Muscle of back (tissue), 11 donors: Measurements from ENCODE around the gene ZFYVE28. TPM values are rescaled to one million over a fixed set of nuclear protein-coding genes. Genes with fewer than 3 reads are reported as not detected.
A peak's percentile ranks its signal among the peaks of the same experiment; 100 is the strongest.

Experiments
- DNase-seq, 3 donors: peaks; one replicate each; pipeline versions ENCODE4 v3.0.0 to v3.0.0-alpha.2; 2013
- polyA plus RNA-seq, 10 donors: library from polyadenylated mRNA; unstranded; fragments of 120-200 nt; gene quantifications; one replicate each; pipeline ENCODE4 v1.2.1, GENCODE V29; 2013; ENCODE audit not compliant: insufficient read length in 10 of 10

The ZFYVE28 gene
- polyA plus RNA-seq, 10 donors = 0.67 to 3.4 (median 1.7) TPM

- no peak for DNase-seq
These were observed 85.0 kb downstream of the ZFYVE28 start for GRCh38 chr4:2333356-2333841.

DNA sequence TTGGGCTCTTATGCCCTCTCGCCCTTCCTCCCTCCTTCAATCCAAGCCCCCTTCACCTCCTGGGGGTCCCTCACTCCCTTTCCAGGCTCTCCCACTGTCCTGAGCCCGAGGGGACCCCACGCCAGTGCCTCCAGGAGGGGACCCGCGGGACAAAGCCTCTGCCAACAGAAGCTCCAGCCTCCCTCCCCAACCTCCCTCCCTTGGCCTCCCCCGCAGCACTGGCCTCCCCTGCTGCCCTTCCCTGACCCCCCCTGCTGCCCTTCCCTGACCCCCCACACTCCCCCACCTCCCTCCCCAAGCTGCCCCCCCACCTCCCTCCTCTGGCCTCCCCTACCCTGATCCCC lies 85.5 kb downstream of the ZFYVE28 start:
- DNase-seq = no peak

DNA sequence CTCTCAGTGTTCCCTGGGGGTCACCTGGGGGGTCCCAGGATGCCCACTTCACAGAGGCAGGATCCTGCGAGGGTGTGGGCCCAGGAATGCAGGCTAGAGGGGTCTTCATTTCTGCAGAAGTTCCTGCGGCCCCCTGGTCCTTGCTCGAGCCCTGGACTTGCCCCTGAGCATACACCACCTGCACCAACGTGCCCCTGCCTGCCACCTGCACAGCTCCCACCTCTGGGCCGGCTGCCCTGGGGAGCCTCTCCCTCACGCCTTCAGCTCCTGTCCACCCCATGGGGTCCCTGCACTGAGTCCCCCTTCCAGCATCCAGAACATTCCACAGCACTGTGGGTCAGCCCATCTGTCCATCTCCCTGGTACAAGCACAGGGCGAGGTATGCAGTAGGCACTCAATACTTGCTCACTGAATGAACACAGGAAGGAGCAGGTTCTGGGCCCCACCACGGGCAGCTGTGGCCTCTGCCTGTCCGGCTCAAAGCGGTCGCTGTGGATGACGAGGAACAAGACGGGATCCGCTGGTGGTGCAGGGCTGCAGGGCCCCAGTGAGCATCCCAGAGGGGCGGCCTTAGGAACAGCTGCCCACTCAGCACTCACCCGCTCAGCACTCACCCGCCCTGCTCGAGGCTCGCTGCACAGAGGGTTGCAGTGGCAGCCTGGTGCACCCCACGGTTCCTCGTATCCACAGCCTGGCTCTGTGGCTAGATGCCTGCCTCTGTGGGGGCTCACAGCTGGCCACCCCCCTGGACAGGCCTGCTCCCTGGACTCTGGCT lies 86.1 kb downstream of the ZFYVE28 start:
- DNase-seq = no peak

GRCh38 chr4:2331519-2332200 lies 86.8 kb downstream of the ZFYVE28 start:
- DNase-seq = no peak

GRCh38 chr4:2331043-2331420 lies 87.4 kb downstream of the ZFYVE28 start:
- no peak for DNase-seq

DNA sequence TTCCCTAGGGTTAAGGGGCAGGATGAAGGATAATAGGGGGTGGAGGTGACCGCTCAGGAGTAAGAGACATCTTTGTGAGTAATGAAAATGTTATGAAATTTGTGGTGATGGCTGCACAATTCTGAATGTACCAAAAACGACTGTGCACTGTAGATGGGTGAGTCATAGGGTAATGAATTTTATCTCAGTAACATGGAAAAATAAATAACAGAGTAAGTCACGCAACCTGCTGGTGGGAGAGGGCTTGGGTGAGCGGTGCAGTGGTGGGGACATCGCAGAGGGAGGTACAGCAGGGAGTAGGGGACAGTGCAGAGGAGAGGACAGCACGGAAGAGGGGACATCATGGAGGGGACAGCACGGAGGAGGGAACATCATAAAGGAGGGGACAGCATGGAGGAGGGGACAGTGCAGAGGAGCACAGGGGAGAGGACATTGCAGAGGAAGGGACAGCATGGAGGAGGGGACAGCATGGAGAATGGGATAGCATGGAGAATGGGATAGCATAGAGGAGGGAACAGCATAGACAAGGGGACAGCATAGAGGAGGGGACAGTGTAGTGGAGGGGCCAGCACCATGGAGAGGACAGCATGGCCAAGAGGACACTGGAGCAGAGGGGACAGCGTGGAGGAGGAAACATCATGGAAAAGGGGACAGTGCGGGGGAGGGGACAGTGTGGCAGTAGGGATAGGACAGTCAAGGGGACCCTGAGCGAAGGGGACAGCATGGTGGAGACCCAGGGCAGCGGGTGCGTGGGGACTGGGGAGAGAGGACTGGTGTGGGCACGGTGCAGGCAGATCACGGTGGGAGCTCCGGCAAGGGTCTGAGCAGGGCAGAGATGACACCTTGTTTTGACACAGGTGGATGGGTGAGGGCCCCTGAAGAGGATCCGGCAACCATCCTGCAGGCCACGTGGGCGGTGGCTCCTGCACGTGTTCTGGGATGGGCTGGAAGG lies 88.1 kb downstream of the ZFYVE28 start:
- DNase-seq = peak in 1 of 3 donors; percentile 83

DNA sequence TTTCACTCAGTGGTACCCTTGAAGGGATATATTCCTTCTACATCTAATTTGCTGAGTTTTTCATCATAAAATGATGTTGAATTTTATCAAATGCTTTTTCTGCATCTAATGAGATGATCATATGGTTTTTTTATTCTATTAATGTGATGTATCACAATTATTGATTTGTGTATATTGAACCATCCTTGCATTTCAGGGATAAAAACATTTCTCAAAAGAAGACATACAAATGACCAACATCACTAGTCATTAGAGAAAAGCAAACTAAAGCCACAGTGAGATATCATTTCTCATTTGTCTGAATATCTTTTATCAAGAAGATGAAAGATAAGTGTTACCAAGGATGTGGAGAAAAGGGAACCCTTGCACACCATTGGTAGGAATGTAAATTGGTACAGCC lies 90.9 kb downstream of the ZFYVE28 start:
- no peak for DNase-seq

- no peak for DNase-seq
These were observed 93.6 kb downstream of the ZFYVE28 start for GRCh38 chr4:2324891-2325290.

DNA sequence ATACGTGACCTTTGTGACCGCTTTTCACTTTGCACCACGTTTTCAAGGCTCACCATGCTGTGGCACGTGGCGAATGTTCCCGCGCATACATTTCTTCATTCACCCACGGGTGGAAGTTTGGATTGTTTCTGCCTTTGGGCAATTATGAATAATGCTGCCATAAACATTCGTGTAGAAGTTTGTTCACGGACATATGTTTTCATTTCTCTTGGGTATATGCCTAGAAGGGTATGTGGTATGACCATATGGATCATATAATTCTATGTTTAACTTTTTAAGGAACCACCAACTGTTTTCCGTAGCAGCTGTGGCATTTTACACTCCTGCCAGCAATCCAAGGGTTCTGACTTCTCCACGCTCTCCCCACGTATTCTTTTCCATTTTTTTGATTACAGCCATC lies 95.6 kb downstream of the ZFYVE28 start:
- peak in 1 of 3 donors; percentile 2 for DNase-seq

DNA sequence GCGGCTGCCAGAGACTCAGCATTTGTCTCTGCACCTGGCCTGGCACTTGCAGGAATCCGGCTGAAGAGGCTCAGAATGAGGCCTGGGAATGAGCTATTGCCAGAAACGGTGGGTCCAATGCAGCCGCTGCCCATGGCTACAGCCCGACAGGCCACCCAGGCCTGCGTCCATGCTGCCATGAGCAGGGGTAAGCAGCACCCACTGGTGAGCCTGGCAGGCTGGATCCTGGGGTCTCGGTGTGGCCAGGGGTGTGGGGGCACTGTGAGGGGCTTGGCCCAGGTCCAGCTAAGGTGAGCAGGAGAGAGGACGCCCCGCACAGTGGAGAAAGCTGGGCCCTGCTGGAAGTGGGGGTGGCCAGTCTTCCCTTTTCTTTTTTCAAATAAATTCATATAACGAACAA lies 96.2 kb downstream of the ZFYVE28 start:
- no peak for DNase-seq

- no peak for DNase-seq
These were observed 96.9 kb downstream of the ZFYVE28 start for GRCh38 chr4:2321279-2322196.

- DNase-seq = no peak
These were observed 97.7 kb downstream of the ZFYVE28 start for GRCh38 chr4:2320746-2321145.

- no peak for DNase-seq
These were observed 98.3 kb downstream of the ZFYVE28 start for GRCh38 chr4:2320152-2320551.

- DNase-seq = no peak
These were observed 99.6 kb downstream of the ZFYVE28 start for GRCh38 chr4:2318885-2319284.

- no peak for DNase-seq
These were observed 100.0 kb downstream of the ZFYVE28 start for GRCh38 chr4:2318476-2318875.

DNA sequence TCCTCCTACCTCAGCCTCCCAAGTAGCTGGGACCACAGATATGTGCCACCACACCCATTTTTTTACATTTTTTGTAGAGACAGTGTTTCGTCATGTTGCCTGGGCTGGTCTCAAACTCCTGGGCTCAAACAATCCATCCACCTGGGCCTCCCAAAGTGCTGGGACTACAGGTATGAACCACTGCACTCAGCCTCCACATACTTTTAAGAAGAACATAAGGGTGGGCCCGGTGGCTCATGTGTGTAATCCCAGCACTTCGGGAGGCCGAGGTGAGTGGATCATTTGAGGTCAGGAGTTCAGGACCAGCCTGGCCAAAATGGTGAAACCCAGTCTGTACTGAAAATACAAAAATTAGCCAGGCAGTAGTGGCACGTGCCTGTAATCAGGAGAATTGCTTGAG lies 105.1 kb downstream of the ZFYVE28 start:
- DNase-seq = no peak

DNA sequence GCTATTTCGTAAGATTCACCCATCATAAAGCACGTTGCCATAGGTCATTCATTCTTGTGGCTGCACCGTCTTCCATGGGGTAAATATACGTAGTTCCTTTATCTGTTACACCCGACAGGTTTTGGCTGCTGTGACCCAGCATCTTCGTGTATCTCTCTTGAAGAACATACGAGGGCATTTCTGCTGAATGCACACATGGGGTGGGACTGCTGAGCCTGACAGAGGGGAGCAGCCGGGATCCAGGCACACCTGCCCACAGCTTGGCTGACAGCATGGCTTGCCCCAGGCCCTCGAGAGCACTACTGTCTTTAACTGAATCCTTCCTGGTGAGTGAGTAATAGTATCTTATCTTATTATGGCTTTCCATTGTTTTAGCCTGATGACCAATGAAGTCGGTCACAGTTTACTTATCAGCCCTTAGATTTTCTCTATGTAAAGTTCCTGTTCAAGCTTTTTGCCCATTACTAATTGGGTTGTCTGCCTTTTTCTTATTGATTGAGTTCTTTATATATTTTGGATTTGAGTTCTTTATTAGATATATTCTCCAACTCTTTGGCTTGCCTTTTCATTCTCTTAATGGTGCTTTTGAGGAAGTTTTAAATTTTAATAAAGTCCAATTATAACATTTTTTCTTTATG lies 111.6 kb downstream of the ZFYVE28 start:
- DNase-seq = no peak

DNA sequence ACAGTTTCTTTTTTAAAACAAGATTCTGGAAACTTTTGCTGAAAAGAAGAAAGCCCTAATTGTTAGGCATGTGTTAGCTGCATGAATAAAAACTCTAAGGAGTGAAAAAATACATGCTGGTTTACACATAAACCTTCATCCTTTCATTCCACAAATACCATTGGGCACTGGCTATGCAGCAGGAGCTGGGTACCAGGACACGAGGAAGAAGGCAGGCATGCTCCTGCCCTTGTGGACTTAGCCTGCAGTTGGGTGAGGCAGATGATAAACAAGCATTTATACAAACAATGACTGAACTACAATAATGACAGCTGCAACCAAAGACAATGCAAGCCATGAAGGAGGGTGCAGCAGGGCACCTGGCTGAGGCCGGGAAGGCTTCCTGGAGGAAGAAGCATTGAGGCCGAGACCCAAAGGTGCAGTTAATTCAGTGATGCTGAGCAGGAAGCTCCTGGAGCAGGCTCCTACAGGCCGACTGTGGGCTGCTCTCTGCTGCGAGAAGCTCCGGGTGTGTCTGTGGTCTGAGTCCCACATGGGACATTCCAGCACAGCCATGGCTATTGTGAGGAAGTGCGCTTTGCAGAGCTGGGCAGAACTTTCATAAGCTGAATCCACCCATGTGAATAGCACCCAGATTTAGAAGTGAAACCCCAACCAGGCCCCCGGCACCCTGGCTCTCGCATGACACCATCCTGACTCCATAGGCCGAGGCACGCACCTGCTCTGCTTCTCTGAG lies 112.5 kb downstream of the ZFYVE28 start:
- no peak for DNase-seq

GRCh38 chr4:2304877-2305561 lies 113.4 kb downstream of the ZFYVE28 start:
- no peak for DNase-seq
